Skeletal muscle cell (primary cell): ENCODE measurements around the gene PRRG3.

Source experiments
- DNase-seq: peaks from one replicate; pipeline ENCODE4 v3.0.0-alpha.2; 2010; ENCODE audit warnings: low read depth
- H3K4me3 ChIP-seq: 2 replicates; pipeline ENCODE4 v1.5.1; 2011; ENCODE audit warnings: low read depth, mild to moderate bottlenecking, control low read depth, low read length, moderate library complexity

The PRRG3 gene

DNA sequence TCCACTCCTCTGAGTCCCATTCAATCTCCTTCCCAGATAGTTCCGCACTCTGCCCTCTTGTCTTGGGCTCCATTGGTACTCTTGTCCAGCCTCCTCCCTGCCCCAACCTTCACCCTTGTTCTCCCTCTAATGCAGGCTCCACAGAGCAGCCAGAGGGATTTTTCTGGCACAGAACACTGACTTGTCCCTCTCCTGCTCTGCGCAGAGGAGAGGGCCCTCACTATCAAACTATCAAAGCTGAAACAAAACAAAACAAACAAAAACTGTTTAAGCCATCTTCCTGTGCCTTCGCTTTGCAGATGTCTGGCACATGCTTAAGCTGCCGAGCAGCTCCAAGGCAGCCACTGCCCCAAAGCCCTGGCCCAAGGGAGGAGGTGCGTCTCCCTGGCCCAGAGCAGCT, 42.2 kb downstream of the PRRG3 start:
- DNase-seq: no peak
- no peak overlapping the region for H3K4me3 ChIP-seq

GRCh38 chrX:151738751-151739150, 43.5 kb downstream of the PRRG3 start:
- no peak overlapping the region for H3K4me3 ChIP-seq
- no peak for DNase-seq

DNA sequence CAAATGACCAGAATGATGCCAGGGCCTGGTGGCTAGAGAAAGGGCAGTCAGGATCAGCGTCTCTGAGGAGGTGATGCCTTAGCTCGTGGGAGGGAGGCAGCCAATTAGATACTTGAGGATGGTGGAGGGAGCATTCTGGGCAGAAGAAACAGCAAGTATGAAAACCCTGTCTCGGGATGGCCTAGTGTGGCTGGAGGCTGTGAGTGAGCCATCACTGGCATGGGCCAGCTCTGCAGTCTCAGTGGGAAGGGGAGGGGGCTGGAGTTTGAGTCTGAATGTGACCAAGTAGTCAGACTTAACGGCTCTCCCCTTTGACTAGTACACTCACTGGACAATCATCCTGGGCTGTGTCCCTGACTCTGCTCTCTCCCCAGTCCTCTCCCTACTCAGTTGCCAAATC, 46.3 kb downstream of the PRRG3 start:
- no peak for DNase-seq
- no peak overlapping the region for H3K4me3 ChIP-seq

- H3K4me3 ChIP-seq: no peak overlapping the region
- DNase-seq: no peak
Observed at GRCh38 chrX:151742311-151742710, 47.1 kb downstream of the PRRG3 start.

DNA sequence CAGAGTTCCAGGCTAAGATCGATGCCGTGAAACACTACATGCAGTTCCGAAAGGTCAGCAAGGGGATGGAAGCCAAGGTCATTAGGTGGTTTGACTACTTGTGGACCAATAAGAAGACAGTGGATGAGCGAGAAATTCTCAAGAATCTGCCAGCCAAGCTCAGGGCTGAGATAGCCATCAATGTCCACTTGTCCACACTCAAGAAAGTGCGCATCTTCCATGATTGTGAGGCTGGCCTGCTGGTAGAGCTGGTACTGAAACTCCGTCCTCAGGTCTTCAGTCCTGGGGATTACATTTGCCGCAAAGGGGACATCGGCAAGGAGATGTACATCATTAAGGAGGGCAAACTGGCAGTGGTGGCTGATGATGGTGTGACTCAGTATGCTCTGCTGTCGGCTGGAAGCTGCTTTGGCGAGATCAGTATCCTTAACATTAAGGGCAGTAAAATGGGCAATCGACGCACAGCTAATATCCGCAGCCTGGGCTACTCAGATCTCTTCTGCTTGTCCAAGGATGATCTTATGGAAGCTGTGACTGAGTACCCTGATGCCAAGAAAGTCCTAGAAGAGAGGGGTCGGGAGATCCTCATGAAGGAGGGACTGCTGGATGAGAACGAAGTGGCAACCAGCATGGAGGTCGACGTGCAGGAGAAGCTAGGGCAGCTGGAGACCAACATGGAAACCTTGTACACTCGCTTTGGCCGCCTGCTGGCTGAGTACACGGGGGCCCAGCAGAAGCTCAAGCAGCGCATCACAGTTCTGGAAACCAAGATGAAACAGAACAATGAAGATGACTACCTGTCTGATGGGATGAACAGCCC, 48.6 kb downstream of the PRRG3 start:
- no peak for DNase-seq
- H3K4me3 ChIP-seq: no peak overlapping the region

DNA sequence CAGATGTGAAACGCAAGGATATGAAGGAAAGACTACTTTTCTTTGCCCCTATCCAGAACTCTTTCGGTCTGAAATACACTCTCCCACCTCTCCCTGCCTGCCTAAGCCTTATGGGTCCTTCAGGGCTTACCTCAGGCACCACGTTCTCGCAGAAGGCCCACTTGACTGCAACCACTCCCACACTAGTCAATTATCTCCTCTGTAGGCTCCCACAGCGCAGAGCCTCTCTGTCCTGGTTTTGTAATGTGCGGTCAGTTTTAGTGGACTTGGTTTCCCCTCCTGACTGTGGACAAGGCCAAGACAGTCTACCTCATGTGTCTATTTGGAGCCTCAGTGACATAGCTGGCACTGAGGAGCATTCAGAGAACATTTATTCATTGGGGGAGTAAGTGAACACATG, 50.4 kb downstream of the PRRG3 start:
- H3K4me3 ChIP-seq: no peak overlapping the region
- no peak for DNase-seq

GRCh38 chrX:151746502-151746901, 51.2 kb downstream of the PRRG3 start:
- no peak overlapping the region for H3K4me3 ChIP-seq
- DNase-seq: no peak

DNA sequence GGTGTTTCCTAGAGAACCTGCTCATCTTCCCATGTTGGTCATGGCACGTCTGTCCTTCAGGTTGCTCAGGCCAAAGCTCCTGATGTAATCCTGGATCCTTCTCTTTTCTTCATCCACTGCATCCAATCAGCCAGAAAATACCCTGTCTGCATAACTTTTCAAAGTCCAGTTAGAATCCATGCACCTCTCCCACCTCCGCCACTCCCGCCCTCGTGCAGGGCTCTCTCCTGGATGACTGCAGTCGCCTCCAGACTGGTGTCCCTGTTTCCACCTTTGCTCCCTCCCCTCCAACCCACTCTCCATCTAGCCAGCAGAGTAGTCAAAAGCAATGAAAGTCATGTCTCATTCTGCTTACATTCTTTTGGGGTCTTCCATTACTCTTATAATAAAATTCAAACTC, 55.3 kb downstream of the PRRG3 start:
- no peak for DNase-seq
- H3K4me3 ChIP-seq: no peak overlapping the region

DNA sequence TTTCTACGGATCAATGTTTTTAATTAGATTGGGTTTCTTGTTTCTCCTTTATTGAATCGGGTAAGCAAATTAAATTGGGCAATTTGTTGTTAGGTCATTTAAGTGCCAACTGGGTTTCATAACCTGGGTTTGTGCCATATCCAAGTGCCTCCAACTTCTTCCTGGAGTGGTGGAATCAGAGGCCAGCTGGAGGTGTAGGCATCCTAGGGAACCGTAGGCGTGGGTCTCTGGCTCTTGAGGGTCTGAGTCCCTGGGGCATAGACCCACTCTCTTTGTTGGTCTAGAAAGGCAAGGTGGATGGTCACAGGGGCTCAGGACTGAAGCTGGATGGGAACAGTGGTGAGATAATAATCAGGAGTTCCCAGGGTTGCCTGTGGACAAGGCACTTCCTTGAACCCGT, 57.6 kb downstream of the PRRG3 start:
- no peak for DNase-seq
- H3K4me3 ChIP-seq: no peak overlapping the region

DNA sequence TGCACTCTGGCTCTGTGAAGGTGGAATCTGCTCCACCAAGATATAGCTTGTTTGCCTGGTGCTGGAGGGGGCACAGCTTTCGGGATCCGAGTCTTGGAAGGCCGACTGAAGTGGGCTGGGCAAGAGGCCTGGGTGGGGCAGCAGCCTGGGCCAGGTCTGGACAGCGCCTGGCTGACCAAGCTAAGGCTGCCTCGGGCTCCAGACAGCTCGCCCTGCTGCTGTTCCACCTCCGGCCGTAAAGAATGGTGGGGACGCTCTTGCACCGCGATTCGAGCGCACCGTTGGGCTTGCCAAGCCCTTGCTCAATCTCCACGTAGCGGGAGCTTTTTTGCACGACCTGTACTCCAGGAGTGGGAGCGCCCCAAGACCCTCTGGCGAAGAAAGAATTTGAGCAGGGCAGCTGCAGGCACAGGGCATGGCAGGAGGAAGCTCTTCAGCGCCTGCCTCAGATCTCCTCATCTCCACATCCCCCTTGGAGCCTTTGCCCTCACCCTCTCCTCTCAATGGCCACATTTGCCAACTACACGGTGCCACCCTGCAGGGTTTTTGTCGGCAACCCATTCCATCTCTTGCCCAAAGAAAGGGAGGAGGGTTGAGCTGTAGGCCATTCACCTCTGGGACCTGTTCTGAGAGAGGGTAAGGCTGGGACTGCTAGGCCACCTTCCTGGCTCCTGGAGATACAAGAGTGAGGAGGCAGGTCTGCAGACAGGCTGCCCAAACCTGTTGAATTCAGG, 58.2 kb downstream of the PRRG3 start:
- peak; percentile 11 for DNase-seq
- no peak overlapping the region for H3K4me3 ChIP-seq

- H3K4me3 ChIP-seq: no peak overlapping the region
- peak; percentile 43 for DNase-seq
Observed at GRCh38 chrX:151754047-151754429, 58.8 kb downstream of the PRRG3 start.

- DNase-seq: peak; percentile 7
- H3K4me3 ChIP-seq: no peak overlapping the region
Observed at GRCh38 chrX:151754641-151755215, 59.5 kb downstream of the PRRG3 start.
